IPS DF 4.7 (cell line): ENCODE data around the gene RASAL2.
"Not testable (repeated sequence)": the region's sequence is repeated elsewhere in the genome, so short reads cannot be mapped to it uniquely, and the experiment has no call there.

Experiments
- DNase-seq: peaks from one replicate; pipeline ENCODE4 v3.0.0-alpha.2; 2013; ENCODE audit warnings: low spot score; ENCODE audit errors: extremely low read depth

The RASAL2 gene

DNA sequence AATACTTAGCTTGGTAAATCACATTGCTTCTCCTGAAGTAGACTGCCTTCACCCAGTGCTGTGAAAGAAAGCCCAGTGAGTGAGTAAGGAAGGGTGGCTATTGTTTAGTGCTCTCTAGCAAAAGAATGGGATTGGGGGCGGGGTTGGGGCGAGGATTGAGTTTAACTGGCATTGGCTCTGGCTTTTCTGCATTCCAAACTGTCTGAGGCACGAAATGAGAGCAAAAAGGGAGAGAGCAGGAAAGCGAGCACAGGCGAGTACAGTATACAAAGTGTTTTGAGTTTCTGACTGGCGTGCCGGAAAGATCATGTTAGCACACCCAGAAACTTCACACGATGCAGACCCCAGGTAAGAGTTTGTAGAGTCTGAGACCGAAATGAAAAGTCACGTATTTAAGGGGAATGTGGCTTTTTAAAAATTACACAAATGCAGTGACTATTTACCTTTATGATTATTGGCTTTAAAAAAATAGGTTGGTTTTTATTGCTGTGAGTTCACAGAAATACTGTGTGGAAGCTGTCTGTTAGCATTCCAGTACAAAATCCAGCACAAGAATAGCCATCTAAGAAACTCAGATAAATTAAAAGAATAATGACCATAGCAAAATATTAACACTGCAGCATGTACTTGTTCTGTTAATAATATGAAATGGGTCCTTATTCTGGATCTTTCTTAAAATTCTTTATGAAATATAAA, 247.5 kb downstream of the RASAL2 start:
- DNase-seq: peak; percentile 75

DNA sequence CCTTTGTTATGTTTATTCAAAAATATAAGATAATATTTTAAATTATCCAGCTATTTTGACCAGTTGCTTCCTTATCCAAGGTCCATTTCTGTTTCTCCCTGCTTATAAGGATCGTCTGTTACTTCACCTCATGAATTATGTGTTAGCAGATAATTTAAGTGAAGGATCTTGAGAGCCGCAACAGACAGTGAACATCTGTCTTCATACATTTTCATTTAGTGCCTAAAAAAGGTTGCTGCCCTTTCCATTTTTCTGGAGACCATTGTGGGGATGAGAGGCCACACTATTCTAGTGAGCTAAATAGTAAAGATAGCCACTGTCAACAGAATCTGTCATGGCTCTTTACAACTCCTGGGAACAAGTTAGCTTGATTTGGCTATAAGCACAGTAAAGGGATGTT, 248.8 kb downstream of the RASAL2 start:
- DNase-seq: no peak

DNA sequence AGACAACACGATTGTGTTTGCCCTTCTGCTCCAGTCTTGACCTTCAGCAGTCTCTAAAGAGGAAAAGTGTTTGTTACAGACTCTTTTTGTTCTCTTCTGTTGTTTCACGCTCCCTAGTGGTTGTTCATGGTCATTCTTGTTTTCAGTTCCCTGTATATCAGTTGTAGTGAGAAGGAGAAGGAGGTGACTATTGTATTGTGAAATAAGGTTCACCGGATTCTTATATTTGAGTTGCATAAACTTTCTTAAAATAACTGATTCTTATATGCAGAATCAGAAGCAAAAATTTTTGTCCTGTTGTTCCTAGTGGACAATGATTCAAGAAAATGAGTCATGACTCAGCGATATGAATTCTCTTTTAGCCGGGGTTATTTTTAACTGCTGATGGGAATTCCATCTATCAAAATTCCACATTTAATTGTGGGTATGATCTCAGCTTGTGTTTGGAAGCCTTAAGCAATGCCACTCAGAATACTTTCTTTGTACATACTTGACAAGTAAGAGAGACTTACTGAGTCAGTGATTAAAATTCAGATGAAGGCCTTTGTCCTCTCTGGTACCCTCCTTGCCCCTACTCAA, 250.7 kb downstream of the RASAL2 start:
- DNase-seq: peak; percentile 41

DNA sequence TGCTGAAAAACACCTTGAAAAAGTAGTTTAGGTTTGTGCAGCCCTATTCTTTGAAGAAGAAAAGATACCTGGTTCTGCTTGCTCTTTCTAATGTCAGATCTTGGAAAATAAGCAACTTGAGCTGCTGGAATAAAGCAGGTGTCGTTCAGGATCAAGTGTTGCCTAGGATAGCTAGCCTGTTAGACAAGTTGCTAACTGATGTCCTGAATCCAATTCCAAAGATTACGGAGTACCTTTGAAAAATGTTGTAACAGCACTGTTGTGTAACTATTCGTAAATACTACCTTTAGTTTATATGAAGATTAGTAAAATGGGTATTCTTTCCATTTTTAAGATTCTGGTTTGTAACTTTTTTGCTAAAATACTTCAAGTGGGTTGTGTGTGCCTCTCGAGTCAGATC, 251.3 kb downstream of the RASAL2 start:
- no peak for DNase-seq

DNA sequence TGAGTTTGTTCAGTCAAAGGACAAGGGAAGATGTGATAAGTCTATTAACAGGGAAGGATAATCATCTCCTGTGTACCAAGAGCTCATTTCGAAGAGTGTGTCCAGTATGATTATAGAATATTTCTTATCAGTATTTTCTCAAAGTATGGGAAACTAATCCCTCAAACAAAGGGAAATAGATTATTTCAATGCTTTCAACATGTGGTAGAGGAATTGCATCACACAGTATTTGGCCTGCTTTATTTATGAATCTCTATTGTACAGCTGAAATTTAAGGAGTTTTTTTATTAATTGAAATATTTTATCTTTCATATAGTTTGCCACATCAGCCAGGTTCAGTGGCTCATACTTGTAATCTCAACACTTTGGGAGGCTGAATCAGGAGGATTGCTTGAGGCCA, 251.9 kb downstream of the RASAL2 start:
- no peak for DNase-seq

DNA sequence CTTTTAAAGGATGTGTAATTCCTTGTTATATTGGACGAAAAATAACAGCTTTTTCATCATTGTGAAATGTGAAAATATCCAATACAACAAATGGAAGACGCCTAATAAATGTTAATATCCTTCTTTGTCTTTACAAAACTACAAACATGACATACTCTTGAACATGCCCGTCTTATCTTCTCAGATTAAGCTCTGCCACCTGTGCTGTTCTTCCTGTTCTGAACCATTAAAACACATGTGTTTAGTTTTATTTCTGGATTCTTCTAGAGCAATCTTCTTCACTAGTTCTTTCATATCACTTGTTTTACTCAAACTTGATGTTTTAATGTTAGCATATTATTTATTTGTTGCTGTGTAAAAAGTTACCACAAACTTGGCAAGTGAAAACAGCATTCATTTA, 255.9 kb downstream of the RASAL2 start:
- no peak for DNase-seq

DNA sequence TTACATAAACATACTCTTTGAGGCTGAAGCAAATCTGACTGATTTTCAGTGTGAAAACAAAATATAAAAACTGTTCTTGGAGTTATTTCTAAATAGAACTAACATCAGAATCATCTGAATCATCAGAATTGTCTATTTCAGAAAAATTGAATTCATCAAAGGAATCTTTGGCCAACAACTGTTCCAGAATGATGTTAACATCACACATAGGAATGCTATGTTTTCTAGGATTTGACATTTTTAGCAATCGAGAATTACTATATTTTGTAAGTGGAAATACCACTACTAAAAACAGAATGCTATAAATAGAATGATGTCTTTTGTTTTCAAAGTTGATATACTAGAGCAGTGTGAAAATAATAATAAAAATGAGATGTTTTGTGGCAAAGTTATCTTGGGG, 258.0 kb downstream of the RASAL2 start:
- DNase-seq: not testable (repeated sequence)

DNA sequence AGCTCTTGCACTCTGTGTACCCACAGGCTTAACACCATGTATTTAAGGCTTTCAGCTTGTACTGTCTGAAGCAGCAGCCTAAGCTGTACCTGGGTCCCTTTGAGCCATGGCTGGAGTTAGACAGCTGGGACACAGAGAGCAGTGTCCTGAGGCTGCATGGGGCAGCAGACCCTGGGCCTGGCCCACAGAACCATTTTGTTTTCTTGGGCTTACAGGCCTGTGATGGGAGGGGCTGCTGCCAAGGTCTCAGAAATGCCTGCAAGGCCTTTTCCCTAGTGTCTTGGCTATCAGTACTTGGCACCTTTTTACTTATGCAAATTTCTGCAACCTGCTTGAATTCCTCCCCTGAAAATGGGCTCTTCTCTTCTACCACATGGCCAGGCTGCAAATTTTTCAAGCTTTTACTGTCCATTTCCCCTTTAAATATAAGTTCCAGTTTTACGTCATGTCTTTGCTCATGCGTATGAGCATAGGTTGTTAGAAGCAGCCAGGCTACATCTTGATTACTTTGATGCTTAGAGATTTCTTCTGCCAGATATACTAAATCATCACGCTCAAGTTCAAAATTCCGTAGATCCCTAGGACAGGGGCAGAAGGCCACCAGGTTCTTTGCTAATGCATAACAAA, 259.0 kb downstream of the RASAL2 start:
- DNase-seq: no peak

DNA sequence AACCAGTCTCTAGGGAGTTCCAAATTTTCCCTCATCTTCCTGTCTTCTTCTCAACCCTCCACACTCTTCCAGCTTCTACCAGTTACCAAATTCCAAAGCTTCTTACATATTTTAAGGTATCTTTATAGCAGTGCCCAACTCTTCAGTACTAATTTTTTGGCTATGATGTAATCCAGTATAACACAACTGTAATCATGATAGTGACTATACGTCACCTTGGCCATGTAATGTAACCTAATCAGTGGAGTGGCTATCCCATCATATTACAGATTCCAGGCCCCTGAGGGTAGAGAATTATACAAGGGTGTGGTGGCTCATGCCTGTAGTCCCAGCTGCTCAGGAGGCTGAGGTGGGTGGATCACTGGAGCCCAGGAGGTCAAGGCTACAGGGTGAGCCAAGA, 259.6 kb downstream of the RASAL2 start:
- DNase-seq: no peak

DNA sequence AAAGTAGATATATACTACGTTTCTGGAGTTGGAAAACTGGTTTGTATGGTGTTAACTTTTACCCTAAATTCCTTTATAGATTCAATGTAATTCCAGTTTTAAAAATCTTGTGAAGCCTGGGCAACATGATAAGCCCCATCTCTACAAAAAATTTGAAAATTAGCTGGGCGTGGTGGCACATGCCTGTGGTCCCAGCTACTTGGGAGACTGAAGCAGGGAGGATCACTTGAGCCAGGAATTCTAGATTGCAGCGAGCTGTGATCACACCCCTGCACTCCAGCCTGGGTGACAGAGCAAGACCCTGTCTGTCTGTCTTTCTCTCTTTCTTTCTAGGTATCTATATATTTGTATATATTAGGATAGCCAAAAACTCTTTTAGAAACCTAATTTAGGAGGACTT, 260.9 kb downstream of the RASAL2 start:
- no peak for DNase-seq

DNA sequence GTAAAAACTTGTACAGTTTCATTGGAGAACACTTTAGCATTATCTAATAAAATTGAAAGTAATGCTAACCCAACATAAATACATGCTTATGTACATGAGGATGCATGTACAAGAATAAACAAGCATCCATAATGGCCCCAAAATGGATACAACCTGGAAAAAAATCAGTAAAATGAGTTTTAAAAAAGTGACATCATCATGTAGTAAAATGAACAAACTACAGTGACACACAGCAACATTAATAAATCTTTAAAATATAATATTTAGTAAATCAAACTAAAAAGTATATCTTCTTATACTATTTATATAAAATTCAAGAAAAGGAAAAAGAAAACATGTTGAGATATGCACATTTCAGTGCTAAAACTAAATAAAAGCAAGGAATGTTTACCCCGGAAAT, 262.4 kb downstream of the RASAL2 start:
- no peak for DNase-seq

DNA sequence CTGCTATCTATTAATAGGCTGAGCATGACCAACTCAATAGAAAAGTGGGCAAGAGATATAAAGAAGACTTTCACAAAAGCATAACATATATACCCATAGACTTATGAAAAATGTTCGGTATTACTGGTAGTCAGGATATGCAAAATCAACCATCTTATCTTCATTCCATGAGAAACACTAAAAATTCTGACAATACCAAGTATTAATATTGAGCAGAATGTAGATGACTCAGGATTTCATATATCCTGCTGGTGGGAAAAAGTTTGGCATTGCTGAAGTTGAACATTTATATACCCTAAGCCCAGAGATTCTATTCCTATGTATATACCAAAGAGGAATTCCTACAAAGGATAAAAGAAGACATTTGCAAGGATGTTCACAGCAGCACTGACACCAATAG, 264.6 kb downstream of the RASAL2 start:
- no peak for DNase-seq

DNA sequence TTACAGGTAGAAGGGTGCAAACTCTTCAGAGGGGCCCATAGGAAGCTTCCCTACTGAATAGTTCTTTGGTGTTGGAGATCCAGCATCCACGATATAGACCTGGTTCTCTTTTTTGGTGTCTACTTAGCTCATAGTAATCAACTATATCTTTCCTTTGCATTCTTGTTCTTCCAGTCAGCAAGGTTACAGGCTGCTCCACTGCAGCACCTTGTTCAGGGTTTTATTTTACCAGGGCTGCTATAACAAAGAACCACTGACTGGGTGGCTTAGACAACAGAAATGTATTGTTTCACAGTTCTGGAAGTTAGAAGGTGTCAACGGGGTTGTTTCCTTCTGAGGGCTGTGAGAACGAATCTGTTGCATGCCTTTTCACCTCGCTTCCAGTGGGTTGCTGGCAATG, 266.5 kb downstream of the RASAL2 start:
- no peak for DNase-seq

DNA sequence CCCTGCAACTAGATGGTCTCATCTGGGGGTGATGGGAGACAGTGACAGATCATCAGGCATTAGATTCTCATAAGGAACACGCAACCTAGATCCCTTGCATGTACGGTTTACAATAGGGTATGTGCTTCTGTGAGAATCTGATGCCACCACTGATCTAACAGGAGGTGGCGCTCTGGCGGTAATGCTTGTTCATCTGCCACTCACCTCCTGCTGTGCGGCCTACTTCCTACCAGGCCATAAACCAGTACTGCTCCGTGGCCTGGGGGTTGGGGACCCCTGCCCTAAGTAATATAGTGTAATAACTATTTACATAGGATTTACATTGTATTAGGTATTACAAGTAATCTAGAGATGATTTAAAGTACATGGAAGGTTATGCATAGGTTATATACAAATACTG, 267.9 kb downstream of the RASAL2 start:
- no peak for DNase-seq

DNA sequence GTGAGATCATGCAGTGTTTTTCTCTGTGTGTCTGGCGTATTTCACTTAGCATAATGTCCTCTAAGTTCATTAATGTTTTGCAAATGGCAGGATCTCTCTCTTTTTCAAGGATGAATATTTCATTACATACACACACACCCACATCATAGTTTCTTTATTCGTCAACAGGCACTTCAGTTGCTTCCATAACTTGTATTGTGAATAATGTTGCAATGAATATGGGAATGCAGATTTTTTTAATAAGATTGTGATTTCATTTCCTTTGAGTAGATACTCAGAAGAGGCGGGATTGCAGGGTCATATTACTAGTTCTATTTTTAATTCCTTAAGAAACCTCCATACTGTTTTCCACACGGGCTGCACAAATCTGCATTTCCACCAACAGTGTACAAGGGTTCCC, 268.8 kb downstream of the RASAL2 start:
- DNase-seq: no peak

DNA sequence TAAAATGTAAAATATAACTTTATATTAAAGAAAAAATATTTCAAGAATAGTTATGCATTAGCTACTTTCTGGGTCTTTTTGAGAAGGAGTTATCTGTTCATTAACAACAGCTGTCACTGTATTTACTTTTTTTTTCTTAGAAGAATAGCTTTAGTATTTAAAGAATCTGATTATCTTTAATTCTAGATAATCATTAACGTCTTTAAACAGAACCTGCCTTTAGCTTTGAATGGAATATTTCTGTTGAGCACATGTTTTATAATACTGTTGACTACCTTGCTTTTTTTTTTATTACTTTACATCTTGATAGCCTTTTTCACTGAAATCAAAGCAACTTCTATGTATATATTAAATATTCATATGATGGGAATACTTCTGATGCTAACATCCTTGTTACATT, 270.9 kb downstream of the RASAL2 start:
- no peak for DNase-seq

DNA sequence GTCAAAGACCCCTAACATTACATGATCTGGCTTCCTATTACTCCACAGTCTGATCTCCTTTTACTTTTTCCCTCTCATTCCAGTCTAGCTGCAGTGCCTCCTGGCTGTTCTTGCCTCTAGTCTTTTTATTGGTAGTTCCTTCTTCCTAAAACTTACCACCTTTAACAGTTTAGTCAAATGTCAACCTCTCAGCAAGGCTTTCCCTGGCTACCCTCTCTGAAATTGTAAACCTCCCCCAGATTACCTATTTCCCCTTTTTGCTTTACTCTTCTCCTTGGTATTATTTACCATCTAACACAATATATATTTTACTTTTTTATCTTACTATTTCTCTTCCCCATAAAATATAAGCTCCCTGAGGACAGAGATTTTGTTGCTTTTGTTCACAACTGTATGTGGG, 273.2 kb downstream of the RASAL2 start:
- no peak for DNase-seq

DNA sequence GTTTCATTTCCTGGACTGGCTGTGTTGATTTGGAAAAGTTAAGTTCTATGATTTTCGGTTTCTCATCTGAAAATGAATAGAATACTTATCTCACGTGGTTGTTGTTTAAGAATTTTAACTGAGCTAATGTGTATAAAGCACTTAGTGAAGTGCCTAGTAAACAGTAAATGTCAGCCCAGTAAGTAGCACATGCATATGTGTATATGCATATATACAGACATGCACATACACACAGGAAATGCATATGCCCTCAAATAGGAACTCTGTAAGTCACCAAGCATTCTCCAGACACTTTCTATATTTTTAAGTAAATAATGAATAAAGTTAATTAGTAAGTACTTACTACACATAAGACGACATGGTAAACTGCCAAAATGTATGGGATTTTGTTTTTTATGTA, 274.3 kb downstream of the RASAL2 start:
- no peak for DNase-seq

DNA sequence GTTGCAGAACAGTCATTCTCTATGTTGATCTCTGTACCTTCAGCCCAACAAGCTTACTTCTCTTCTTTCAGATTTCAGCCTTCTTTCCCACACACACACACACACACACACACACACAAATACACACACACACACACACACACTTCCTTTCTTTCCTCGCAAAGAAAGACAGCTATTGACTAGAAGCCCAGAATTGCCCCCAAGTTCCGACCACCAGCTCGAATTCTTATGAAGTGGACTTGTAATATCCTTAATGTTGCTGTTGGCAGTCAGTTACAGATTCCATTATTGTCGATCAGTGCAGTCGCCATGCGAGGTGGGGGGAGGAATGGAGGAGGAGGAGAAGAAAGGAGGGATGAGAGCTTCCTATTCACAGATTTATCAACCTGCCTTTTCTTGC, 277.3 kb downstream of the RASAL2 start:
- no peak for DNase-seq

DNA sequence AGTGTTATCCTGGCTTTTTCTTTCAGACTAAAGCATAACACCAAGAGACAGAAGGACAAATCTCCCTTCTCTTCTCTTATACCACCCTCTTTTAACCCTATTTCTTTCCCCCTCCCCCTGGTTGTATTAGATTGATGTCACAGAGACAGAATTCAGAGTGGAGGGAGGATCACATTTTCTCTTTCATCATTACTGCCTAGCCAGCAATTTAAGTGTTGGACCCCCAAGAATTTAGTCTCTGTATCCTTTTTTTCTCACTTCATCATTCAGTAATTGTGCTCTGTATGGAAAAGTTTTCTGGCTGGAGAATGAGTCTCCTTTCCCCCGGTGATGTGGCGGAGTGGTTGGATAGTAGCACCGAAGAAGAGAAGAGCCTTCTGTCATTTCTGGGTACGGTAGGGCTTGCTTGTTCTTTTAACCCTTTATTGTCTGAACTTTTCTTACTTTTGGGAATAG, 278.1 kb downstream of the RASAL2 start:
- no peak for DNase-seq

DNA sequence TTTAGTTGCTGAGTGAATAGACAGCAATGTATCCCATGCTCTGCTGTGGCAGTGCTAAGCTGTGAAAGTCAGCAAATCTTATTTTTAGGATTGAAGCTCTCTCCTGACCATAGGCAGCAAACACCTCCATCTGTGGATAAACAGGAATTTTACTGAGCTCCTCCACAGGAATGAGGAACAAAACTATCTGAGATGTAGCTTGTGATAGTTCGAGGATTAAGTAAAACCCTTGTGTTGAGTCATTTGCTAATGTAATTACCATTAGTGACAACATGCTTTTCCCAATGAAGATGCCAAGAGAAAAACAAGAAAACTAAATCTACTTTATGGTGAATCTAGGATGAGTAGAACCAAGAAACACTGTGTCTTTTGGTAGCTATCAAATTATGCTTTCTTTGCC, 280.1 kb downstream of the RASAL2 start:
- no peak for DNase-seq

DNA sequence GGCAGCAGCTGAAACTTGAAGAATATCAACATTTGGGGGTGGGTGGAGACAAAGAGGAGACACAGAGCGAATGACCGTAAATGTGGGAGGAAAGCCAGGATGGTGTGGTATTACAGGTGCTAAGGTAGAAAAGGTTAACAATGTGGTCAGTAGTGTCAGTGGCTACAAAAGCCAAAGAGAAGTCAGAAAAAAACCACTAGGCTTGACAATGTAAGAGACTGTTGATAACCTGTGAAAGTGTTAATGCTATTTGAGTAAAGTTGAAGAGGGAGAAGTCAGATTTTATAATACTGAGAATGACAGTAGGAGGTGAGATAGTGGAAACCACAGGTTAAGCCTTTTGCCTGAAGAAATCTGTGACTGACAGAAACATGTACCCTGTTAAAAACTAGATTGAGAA, 282.1 kb downstream of the RASAL2 start:
- no peak for DNase-seq

DNA sequence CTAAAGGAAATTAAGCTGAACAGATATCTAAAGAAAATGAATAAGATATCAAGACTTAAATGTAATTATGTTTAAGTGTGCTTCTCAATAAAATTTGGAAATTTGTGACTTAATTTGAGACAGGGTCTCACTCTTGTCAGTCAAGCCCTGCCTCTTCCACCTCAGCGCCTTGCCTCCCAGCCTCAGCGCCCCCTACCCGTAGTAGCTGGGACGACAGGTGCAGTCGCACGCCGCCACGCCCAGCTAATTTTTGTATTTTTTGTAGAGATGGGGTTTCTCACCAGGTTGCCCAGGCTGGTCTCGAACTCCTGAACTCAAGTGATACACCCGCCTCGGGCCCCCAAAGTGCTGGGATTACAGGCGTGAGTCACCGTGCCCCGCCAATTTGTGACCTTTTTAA, 285.9 kb downstream of the RASAL2 start:
- DNase-seq: no peak
